GM18519 (cell line): ENCODE results near the gene LLGL2.

Source experiments
- ATAC-seq: cut with Tn5 transposase; IDR thresholded peaks from one replicate; pipeline ENCODE4 v1.9.1; 2021; ENCODE audit warnings: mild to moderate bottlenecking, moderate library complexity; ENCODE audit not compliant: unreplicated experiment, low FRiP score

LLGL2 gene

DNA sequence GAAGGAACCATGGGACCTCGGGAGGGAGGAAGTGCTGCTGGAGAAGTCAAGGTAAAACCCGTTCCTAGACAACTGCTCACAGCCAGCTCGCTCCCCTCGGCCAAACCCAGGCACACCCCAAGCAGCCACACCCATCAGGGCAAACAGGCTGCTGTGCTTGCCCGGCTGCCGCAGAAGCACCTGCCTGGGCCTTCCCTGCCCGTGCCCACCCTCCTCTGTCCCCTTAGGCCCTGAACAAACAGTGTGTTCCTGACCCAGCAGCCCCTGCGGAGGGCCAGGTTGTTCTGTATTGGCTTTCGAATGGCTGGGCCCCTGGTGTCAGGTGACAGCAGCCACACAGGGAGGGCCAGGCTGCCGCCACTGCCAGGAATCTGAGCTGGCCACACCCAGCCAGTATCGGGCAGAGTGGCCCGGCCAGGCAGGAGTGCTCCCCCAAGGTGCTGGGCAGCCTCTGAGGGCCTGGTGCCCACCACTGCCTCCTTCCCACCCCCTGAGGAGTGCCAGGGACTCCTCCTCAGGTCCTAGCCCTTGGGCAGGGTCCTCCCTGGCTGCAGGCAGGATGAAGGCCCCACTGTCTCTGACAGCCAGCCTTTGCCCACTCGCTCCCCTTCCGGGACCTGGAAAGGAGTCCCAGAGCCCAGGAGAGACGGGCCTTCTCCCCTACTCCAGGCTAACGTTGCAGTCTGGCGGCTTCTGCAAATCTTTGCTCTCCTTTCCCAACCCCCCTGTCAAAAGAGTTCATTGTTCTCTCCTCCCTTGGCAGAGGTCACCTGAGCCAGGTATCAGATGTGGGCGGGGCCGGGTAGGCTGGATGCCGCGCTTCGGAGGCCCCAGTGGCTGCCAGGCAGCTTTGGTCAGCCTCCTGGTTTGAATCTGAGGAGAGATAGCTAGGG is 24.0 kb downstream of the LLGL2 start:
- no peak for ATAC-seq

DNA sequence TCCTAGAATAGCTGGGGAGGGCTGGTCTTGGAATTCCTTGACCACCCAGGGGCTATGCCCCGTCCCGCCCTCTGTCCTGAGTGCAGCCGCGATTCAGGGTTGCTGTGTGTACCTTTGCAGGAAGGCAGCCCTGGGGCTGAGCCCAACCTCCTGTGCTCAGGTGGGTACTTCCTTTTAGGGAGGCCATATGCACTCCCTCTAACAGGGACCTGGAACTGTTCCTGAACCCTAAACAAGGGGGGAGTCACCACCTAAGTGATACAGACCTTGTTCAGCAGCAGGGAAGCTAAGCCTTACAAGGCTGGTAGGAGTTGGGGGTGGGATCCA is 24.6 kb downstream of the LLGL2 start:
- no peak for ATAC-seq

- ATAC-seq = no peak
Observed at GRCh38 chr17:75551266-75551665, 25.8 kb downstream of the LLGL2 start.

- no peak for ATAC-seq
Observed at GRCh38 chr17:75552425-75553294, 27.2 kb downstream of the LLGL2 start.

DNA sequence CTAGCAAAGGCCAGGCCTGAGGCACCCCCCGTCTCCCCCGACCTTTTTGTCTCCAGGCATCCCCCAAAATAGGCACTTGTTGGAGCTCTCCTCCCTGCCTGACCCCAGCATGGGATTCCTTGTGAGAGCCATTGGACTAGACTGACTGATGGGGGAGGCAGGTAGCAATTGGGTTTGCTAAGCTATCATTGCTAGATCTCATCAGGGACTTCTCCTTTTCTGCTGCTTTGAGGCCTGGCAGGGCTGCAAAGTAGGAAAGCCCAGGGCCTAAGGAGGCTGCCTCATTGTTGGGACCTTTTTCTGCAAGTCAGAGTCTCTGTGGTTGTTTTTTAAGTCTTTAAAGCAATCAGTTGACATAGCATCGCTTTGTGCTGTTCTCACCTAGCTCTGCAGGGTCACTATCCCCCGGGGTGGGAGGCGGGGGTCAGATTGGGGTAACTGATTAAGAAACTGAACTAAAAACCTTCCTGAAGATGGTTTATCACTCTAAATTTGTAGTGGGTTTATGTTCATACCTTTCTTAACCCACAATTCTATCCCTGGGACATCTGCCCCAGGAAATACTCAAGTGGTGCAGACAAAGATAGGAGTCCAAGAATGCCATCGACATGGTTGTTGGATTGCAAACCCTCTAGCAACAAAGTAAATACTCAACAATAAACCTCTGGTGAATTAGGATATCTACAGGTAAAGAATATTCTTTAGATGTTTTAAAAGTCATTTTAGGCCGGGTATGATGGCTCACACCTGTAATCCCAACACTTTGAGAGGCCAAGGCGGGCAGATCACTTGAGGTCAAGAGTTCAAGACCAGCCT is 28.0 kb downstream of the LLGL2 start:
- ATAC-seq = no peak

DNA sequence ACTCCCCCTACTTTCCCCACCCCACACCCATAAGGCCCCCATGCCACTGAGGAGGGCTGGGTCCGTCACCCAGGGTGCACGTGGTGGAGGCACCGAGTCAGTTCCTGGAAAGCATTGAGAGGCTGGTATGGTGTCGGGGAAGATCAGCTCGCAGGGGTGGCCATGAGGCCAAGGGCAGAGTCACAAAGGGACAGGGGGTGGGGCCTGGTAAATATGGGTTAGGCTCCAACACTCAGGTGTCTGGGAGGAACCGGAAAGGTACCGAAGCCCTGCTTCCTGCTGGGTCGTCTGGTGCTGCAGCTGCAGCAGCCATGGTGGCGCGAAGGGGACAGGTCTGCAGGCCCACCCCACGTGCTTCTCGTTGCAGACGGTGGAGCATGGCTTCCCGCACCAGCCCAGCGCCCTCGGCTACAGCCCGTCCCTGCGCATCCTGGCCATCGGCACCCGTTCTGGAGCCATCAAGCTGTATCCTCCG is 30.2 kb downstream of the LLGL2 start:
- ATAC-seq = no peak

GRCh38 chr17:75557075-75557851 is 31.8 kb downstream of the LLGL2 start:
- no peak for ATAC-seq

DNA sequence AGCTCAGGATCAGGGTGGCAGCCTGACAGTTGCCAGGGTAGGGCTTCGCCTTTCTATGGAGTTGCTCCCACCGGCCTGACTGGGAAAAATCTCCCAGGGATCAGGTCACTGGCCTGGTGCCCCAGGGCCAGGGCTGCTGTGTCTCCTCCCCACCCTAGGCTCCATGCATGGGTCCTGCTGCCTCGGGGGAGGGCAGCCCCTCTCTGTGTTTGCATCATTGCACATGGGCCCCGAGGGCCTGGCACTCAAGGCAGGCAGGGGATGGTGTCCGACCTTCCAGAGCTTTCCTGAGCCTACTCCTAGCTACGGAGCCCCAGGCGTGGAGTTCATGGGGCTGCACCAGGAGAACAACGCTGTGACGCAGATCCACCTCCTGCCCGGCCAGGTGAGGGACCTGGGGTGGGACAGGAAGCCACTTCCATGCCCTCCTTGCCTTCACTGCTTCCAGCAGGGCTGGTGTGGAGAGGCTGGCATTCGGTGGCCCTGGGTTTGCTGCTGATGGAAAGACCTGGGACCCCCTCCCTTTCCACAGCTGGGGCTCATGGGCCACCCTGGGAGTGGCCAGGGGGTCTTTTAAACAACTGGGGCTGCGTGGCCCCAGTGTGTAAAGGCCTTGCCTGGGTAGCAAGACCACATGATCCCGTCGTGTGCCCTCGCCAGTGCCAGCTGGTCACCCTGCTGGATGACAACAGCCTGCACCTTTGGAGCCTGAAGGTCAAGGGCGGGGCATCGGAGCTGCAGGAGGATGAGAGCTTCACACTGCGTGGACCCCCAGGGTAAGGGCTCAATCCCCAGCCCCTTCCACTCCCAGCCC is 32.6 kb downstream of the LLGL2 start:
- ATAC-seq = no peak

DNA sequence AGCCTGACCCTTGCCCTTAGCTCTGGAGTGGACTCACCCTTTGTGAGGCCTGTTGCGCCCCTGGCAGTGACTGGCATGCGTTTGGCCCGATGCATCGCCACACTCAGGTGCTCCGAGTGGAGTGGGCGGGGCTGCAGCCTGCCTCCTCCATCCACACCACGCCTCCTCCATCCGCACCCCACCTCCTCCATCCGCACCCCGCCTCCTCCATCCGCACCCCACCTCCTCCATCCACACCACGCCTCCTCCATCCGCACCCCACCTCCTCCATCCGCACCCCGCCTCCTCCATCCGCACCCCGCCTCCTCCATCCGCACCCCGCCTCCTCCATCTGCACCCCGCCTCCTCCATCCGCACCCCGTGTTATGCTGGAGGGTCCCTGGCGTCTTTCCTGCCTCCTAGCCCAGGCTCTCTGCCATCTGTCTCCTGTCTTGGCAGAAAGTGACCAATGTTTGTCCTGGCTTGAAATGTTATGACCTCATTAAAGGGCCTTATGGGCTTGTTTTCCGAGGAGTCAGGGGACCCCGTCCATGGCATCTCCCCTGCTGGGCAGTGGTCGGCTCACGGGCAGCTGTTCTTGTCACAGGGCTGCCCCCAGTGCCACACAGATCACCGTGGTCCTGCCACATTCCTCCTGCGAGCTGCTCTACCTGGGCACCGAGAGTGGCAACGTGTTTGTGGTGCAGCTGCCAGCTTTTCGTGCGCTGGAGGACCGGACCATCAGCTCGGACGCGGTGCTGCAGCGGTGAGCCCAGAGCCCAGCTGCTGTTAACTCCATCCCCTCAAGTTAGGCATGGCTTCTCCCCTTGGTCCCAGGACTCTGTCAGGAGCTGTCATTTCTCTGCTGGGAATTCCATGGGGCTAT is 33.4 kb downstream of the LLGL2 start:
- no peak for ATAC-seq

GRCh38 chr17:75559958-75560533 is 34.5 kb downstream of the LLGL2 start:
- ATAC-seq = no peak

GRCh38 chr17:75561927-75562603 is 36.6 kb downstream of the LLGL2 start:
- no peak for ATAC-seq

DNA sequence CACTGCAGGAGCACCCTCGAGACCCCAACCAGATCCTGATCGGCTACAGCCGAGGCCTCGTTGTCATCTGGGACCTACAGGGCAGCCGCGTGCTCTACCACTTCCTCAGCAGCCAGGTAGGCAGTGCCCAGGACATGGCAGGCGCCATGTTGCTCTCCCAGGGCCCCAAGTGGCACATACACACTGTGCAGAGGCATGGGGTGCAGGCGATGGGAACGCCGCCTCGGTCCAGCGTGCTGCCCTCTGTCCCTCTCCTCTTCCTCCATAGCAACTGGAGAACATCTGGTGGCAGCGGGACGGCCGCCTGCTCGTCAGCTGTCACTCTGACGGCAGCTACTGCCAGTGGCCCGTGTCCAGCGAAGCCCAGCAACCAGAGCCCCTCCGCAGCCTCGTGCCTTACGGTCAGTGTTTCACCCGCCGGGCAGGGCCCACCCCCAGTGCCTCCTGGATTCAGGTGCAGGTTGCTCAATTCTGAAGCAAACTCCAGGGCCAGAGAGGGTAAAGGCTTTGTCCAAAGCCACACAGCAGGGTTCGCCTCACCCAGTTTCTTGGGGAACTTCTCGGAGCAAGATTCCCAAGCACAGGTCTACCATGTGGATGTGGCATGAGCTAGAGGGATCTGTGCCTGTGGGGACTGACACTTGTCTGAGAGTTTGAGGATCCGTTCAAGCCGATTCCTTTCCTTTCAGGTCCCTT is 37.7 kb downstream of the LLGL2 start:
- no peak for ATAC-seq

DNA sequence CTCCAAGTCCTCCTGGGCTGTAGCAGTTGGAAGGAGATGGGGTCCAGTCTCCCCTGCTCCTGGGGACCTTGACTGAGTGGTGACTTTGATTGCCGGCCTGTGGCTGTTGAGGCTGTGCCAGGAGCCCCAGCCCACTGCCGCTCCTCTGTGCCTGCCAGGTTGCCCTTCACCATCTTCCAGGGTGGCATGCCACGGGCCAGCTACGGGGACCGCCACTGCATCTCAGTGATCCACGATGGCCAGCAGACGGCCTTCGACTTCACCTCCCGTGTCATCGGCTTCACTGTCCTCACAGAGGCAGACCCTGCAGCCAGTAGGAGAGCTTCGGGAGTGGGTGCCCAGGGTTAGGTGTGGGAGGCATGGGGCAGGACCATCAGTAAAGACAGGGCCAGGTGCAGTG is 38.7 kb downstream of the LLGL2 start:
- no peak for ATAC-seq

DNA sequence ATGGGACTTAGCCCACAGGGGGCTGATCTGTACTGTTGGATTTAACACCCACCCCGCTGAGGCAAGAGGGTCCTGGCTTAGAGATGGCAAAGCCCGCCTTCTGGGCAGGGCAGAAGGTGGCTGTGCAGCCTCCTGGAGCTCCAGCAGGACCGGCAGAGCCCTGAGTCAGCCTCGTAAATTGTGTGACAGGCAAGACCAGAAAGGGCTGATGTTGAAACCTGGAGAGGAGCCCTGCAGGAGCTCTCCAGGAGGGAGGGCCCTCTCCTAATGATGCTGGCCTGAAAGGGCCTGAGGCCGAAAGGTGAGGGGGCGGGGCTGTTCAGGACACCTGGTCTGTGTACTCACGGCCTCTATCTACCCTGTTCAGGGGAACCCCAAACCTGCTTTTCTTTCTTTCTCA is 39.6 kb downstream of the LLGL2 start:
- ATAC-seq = no peak

DNA sequence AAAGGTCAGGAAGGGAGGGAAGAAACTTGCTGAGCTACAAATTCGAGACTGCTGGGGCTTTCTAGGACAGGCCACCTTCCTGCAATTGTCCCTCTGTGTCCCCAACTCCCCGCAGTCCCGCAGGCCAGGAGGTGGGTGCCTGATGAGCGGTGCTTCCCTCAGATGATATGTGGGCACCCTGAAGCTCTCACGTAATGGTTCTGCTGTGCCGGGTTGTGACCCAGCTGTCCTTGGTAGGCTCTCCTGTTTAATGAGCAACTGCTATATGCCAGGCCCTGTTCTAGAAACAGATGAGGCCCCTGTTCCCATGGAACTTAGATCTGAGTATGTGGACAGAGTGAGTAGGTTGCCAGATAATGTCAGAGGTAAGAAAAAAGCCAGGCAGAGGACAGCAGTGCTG is 40.1 kb downstream of the LLGL2 start:
- ATAC-seq = no peak

DNA sequence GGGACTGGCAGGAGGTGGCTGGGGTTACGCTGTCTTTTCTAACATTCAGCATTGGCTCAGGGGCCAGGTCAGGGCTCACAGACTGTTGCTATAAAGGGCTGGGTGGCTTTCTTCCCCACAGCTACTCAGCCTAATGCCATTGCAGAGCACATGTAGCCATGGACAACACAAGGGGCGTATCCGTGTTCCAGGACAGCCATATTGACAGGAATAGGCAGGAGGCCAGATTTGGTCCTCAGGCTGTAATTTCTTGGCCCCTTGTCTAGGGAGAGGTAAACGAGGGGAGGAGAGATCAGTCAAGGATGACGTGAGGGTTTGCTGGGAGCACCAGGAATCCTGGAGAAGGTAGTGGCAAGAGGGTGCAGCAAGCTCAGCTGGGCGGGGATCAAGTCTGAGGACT is 40.9 kb downstream of the LLGL2 start:
- ATAC-seq = no peak

DNA sequence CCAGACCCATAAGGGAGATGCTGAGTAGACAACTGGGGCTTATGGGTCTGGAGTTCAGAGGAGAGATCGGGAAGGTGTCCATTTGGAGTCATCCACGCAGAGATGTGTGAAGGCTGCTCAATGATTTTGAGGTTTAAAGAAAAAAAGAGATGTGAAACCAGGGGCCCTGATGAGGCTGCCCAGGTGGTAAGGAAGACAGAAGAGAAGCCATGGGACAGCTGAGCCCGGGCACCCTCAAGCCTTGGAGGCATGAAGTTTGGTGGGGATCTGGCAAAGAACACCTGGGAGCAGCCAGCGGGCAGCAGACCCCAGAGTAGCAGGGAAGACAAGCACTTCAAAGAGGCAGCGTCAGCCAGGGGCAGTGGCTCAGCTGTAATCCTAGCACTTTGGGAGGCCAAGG is 41.3 kb downstream of the LLGL2 start:
- ATAC-seq = no peak
